ENCODE measurements around the gene CHODL.

CHODL gene

GRCh38 chr21:18294100-18294499, 49.5 kb downstream of the CHODL start:
- no peak for DNase-seq

- no peak for DNase-seq
Measured at GRCh38 chr21:18298228-18298627, 53.6 kb downstream of the CHODL start.
